Motor neuron (in vitro differentiated cells): ENCODE data around the gene TFF2. TPM values are rescaled to one million over a fixed set of nuclear protein-coding genes. Genes with fewer than 3 reads are reported as not detected.

Source experiments
- ATAC-seq, 8 experiments: fragments of 200-7000 bp; cut with Tn5 transposase; replicated peaks in 6 of 8; 2 replicates each; pipeline ENCODE4 v1.8.0; 2021; ENCODE audit warnings: mild to moderate bottlenecking in 8 of 8, moderate library complexity in 8 of 8
- H3K27ac ChIP-seq, 2 donors: fragments of 250-450 bp; sonication (Bioruptor Pico); 2 replicates each; pipeline ENCODE4 v1.9.0; 2021; ENCODE audit warnings: antibody characterized with exemption in 2 of 2, mild to moderate bottlenecking in 2 of 2, moderate library complexity in 1 of 2
- H3K4me1 ChIP-seq, 2 donors: fragments of 250-450 bp; sonication (Bioruptor Pico); replicated peaks in 1 of 2; 2 replicates each; pipeline ENCODE4 v1.6.1; 2021; ENCODE audit warnings: antibody characterized with exemption in 2 of 2, mild to moderate bottlenecking in 2 of 2, moderate library complexity in 1 of 2
- H3K4me3 ChIP-seq, 5 donors: fragments of 250-450 bp; sonication (Bioruptor Pico); 2 replicates each; pipeline ENCODE4 v1.9.0; 2021; ENCODE audit warnings: antibody characterized with exemption in 5 of 5, mild to moderate bottlenecking in 5 of 5, moderate library complexity in 4 of 5
- WGBS, 10 experiments: fragments of 450-650 bp; shearing (Covaris generic); methylation state at CpG; one replicate each; pipeline ENCODE4 v1.0.0; 2022; 5-methylcytosine and 5-hydroxymethylcytosine counted together
- in situ Hi-C, 9 experiments: fragments of 400-800 bp; cut with MboI; loops; one replicate each; pipeline ENCODE4 v1.15.0; 2021; ENCODE audit warnings: low sequenced_read_pairs in 9 of 9, low pct_unique_long_range_greater_than_20kb in 2 of 9; ENCODE audit not compliant: unreplicated experiment in 9 of 9
- total RNA-seq, 8 experiments: library from RNA; unstranded; fragments of 300-600 nt; gene quantifications; 2 replicates each; pipeline versions ENCODE4 v1.2.3 to v1.2.4, GENCODE V29; 2022

Gene TFF2
- total RNA-seq, 8 experiments from 2014 or later = not detected

DNA sequence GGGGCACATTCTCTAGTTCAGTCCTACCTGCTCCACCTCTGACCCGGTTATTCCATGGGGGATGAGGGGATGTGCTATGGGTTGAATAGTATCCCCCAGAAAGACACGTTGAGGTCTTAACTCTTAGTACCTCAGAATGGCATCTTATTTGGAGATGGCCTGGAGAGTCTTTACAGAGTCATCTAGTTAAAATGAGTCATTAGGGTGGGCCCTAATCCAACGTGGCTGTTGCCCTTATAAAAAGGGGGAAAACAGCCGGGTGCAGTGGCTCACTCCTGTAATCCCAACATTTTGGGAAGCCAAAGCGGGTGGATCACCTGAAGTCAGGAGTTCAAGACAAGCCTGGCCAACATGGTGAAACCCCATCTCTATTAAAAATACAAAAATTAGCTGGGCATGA, 39.4 kb upstream of the TFF2 start:
- 0 to 90% (median 81%) methylated on average over 1 to 5 of the region's 5 CpGs; no CpG with 5 or more reads in 3 of the 10 experiments for WGBS, 10 experiments
- ATAC-seq = no peak

DNA sequence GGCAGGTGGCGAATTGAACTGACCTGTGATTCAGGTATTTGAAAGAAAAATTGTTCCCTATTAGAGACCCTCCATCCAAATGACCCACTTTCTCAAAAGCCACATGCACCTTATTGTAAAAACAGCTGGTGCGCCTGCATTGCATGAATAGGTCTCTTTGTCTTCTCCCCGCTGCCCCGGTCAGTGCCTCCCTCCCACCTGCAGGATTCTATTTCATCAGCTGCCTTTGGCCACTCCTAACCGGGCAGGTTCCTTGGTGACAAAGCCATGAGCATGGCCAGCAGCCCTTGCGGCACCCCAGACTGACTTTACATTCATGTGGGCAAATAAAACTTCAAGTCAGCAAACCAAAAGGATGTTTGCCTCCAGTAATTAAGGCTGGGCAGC, 38.6 kb upstream of the TFF2 start:
- no peak overlapping the region for H3K27ac ChIP-seq
- no peak overlapping the region for H3K4me3 ChIP-seq
- peaks cover 23 to 25% of the 10 kb centered on the region in 2 donors for H3K4me1 ChIP-seq
- peak in 5 of 8 experiments; percentile 50 to 91 (median 54) for ATAC-seq
- in situ Hi-C loops = no loop called here
- 12 to 44% (median 28%) methylated on average over 1 to 5 of the region's 6 CpGs; no CpG with 5 or more reads in 1 of the 10 experiments for WGBS, 10 experiments

More for the DNA sequence above, 39.4 kb upstream of the TFF2 start:
- H3K27ac ChIP-seq = no peak overlapping the region
- no peak overlapping the region for H3K4me3 ChIP-seq
- in situ Hi-C loops = no loop called here
- H3K4me1 ChIP-seq = peaks cover 23 to 25% of the 10 kb centered on the region in 2 donors

DNA sequence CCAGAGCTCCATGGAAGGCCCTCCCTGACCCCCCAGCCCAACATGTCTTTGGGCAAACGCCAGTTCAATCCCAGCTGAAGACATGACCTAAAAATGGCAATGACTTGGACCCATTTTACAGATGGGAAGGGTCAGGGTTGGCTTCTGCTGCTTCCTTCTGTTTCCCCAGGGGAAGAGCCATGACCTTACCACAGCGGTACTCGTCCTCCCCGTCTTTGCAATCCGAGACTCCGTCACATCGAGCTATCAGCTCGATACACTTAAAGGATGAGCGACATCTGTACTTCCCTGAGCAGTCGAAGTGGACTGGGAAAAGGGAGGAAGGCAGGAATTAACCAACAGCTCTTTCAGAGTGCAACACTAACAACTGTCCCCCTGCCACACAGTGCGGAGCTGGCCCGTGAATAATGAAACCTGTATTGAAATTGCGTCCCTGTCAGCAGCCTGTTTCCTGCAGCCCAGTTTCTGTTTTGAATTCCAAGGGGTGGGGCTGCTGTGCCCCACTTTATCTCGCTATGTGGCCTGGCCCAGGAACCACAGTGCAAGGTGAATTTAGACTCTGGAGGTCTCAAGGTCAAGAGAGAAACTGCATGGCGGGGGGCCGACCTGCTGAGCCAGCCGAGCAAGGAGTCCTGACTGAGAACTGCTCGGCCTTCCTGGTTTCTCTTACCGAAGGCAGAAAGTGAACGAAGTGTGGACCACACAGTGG, 38.1 kb upstream of the TFF2 start:
- no peak overlapping the region for H3K4me3 ChIP-seq
- peak overlapping the region in 1 of 2 donors; percentile 4 for H3K27ac ChIP-seq
- H3K4me1 ChIP-seq = peaks cover 23 to 25% of the 10 kb centered on the region in 2 donors
- WGBS, 10 experiments = 40 to 83% (median 57%) methylated on average over 2 to 16 of the region's 20 CpGs; no CpG with 5 or more reads in 3 of the 10 experiments
- ATAC-seq = peak in 2 of 8 experiments; percentile 2 to 15
- in situ Hi-C loops = no loop called here

DNA sequence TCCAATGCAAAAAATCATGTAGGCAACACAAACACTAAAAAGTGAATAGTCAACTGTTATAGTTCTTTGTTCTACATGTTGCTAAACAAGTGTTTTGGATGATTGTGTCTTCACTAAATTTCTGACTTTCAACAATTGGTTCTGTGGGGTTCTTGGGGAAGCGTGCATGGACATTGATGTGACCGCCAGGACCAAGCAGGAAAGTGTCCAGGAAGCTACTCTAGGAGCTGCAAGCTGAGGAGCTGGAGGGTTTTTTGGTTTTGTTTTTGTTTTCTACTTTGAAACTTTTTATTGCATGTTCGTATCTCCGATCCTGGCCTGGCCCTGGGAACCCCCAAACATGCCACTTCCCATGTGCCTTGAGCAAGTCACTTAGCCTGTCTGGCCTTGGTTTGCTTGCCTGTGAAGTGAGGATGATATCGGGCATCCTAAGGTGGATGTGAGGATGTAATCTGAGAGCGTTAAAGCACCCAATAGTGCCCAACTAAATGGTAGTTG, 37.1 kb upstream of the TFF2 start:
- Histone ChIP-seq H3K4me1 (peaks cover 23 to 25% of the 10 kb centered on the region in 2 donors), H3K4me3 (no peak overlapping the region), H3K27ac (peak overlapping the region in 1 of 2 donors; percentile 21)
- 29 to 100% (median 94%) methylated on average over 1 to 6 of the region's 6 CpGs for WGBS, 10 experiments
- in situ Hi-C loops = no loop called here
- no peak for ATAC-seq

DNA sequence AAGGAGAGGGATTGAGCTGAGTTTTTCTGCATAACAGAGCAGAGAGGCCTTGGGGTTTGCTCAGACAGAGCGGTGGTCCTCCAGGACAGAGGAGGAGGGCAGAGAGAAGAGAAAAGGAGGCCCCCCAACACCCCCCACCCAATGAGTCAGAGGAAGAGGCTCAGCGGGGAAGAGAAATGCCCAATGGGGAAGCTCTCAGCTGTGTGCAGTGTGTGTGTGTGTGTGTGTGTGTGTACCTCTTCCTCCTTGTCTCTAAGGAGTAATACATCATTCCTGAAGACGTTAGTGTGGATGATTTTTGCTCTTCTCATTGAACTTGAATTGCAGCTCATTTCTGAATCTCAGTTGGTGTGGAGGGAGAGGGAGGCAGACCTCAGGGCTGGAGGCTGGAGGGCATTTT, 36.4 kb upstream of the TFF2 start:
- in situ Hi-C loops = no loop called here
- peaks cover 23 to 25% of the 10 kb centered on the region in 2 donors for H3K4me1 ChIP-seq
- 0 to 67% (median 50%) methylated on average over 1 to 3 of the region's 3 CpGs; no CpG with 5 or more reads in 5 of the 10 experiments for WGBS, 10 experiments

DNA sequence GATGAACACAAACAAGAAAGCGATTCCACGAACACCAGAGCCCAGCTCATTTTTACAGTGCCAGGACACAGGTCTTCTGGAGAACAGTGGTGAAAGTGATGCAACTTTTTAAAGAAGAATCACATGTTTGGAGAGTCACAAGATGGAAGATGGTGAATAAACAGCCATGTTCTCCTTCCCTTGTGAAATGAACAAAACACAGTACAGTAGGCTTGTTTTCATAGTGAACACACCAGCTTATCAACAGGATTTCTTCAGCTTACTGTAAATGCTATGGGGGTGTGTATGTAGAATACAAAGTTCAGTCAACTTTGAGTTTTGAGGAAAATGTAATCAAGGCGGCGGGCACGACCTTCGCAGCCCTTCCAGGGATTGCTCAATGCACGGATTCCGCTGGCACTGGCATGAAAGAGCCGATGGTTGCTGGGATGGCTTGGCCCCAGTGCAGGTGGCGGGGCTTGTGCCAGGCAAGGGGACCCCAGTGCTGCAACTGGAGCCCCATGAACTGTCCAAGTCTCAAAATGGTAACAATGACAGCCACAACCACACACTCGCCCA, 35.3 kb upstream of the TFF2 start:
- Histone ChIP-seq H3K4me1 (peaks cover 23 to 25% of the 10 kb centered on the region in 2 donors), H3K27ac (no peak overlapping the region), H3K4me3 (no peak overlapping the region)
- ATAC-seq = no peak
- 33 to 100% (median 91%) methylated on average over 1 to 11 of the region's 11 CpGs; no CpG with 5 or more reads in 2 of the 10 experiments for WGBS, 10 experiments
- in situ Hi-C loops = no loop called here

More for the DNA sequence above, 36.4 kb upstream of the TFF2 start:
- peak in 5 of 8 experiments; percentile 33 to 86 (median 81) for ATAC-seq
- peak overlapping the region in 1 of 2 donors; percentile 50 for H3K27ac ChIP-seq
- H3K4me3 ChIP-seq = no peak overlapping the region

DNA sequence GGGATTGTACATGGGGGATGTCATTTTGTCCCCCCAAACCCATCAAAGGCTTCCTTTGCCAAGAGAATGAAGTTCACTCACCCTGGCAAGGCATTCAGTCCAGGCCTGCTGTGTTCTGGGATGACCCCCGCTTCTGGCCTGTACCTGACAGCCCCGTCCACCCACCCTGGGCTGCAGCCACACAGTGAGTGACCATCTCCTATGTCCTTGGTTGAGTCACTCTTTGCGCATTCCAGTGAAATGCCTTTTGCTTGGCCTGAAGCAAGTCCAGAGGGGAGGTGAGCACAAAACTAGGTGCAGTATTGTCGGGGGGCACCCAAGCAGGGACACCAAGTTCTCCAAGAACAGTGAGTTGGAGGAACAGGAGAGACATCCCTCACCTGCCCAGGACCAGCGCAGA, 34.8 kb upstream of the TFF2 start:
- 0 to 100% (median 67%) methylated on average over 1 to 5 of the region's 5 CpGs; no CpG with 5 or more reads in 2 of the 10 experiments for WGBS, 10 experiments
- in situ Hi-C loops = no loop called here
- H3K27ac ChIP-seq = no peak overlapping the region
- no peak overlapping the region for H3K4me3 ChIP-seq
- ATAC-seq = no peak
- H3K4me1 ChIP-seq = peaks cover 23 to 25% of the 10 kb centered on the region in 2 donors

DNA sequence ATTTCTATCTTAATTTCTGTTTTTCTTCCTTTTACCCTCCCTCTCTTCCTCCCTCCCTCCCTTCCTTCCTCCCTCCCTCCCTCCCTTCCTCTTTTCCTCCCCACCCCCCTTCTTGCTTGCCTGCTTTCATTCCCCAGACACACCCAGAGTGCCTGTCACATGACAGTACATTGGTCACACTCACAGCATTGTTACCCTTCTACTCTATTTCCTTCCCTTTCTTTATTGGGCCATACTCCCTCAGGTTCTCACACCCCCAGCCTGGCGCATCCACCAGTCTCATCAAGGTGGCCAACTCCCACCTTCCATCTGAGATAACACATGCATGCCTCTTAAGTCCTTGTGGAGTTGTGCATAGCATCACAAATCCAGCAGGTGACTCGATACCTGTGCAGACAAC, 34.2 kb upstream of the TFF2 start:
- Histone ChIP-seq H3K4me1 (peaks cover 22 to 24% of the 10 kb centered on the region in 2 donors), H3K27ac (no peak overlapping the region), H3K4me3 (no peak overlapping the region)
- no peak for ATAC-seq
- in situ Hi-C loops = no loop called here
- 0 to 100% (median 40%) methylated on average over 1 of the region's 2 CpGs; no CpG with 5 or more reads in 7 of the 10 experiments for WGBS, 10 experiments

DNA sequence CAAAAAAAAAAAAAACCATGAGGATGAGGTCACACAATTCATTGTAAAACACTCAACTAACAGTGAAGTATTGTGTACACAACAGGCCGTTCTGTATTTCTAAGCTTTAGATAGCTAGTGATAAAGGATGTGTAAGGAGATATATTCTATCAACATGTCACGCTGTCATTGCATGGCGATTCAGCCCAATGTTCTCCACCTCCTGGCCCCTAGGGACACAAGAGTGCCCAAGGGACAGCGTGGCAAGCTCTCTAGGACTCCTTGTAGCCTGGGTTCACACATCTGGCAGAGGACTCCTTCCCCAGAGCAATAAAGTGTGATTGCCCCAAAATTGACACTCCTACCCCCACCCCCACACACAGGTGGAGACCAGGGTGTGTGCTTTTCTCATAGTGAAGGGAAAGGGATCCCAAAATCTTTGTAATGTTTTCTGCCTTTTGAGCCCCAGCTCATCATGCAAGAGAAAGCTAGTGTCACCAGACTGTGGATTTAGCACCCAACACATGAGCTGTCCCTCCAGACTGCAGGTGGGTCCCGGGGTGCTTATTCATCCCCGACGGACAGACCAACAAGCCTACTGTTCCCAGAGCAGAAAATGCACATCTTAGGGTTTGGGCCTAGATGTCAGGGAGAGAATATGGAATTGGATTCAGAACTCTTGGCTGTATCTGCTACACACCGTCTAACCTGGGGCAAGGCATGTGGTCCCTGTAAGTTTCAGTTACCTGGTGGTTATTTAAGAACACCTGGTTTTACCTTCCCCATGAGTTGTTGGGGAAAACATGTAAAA, 33.6 kb upstream of the TFF2 start:
- in situ Hi-C loops = no loop called here
- 11 to 93% (median 79%) methylated on average over 1 to 6 of the region's 8 CpGs; no CpG with 5 or more reads in 2 of the 10 experiments for WGBS, 10 experiments
- Histone ChIP-seq H3K4me1 (peaks cover 16 to 18% of the 10 kb centered on the region in 2 donors), H3K4me3 (no peak overlapping the region), H3K27ac (no peak overlapping the region)
- ATAC-seq = peak in 1 of 8 experiments; percentile 28

DNA sequence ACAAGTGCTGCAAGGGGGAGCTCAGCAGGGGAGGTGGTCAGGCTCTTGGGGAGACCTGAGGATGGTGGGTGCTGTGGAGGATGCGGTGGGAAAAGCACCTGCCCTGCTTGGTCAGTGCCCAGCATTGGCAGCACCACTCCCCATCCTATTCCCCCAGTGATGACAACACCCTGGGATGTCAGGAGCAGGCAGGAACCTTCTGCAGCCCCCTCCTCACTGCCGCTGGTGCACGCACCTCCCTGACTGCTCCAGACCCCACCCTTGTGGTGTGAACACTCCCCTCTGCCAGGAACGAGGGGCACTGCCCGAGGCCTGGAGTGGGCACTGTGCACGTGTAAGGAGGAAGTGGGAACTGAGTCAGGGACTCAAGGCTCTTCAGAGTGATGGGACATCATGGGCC, 32.5 kb upstream of the TFF2 start:
- in situ Hi-C loops = no loop called here
- 50 to 60% methylated on average over 1 to 2 of the region's 6 CpGs; no CpG with 5 or more reads in 8 of the 10 experiments for WGBS, 10 experiments

DNA sequence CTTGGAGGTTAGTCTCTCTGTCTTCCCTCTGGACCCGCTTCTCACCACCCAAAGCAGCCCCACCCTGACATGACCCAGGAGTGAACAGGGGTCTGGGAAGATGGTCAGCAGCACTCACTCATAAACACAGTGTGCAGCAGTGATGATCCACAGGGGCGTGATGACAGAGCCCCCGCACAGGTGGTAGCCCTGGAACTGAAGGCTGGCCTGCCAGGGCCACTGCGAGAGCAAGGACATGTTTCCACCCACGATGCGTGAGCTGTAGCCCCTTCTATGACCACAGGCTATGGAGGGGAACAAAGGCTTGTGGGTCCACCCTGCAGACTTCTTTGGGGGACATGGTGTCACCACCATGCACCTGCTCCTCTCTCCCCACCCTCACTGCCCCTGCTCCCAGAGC, 32.1 kb upstream of the TFF2 start:
- WGBS, 10 experiments = 0 to 86% (median 86%) methylated on average over 1 to 2 of the region's 6 CpGs; no CpG with 5 or more reads in 7 of the 10 experiments
- ATAC-seq = no peak
- in situ Hi-C loops = no loop called here
- peaks cover 10 to 11% of the 10 kb centered on the region in 2 donors for H3K4me1 ChIP-seq
- H3K27ac ChIP-seq = no peak overlapping the region
- H3K4me3 ChIP-seq = no peak overlapping the region

More for the DNA sequence above, 32.5 kb upstream of the TFF2 start:
- Histone ChIP-seq H3K4me3 (no peak overlapping the region), H3K27ac (no peak overlapping the region), H3K4me1 (peaks cover 10 to 13% of the 10 kb centered on the region in 2 donors)
- ATAC-seq = no peak

DNA sequence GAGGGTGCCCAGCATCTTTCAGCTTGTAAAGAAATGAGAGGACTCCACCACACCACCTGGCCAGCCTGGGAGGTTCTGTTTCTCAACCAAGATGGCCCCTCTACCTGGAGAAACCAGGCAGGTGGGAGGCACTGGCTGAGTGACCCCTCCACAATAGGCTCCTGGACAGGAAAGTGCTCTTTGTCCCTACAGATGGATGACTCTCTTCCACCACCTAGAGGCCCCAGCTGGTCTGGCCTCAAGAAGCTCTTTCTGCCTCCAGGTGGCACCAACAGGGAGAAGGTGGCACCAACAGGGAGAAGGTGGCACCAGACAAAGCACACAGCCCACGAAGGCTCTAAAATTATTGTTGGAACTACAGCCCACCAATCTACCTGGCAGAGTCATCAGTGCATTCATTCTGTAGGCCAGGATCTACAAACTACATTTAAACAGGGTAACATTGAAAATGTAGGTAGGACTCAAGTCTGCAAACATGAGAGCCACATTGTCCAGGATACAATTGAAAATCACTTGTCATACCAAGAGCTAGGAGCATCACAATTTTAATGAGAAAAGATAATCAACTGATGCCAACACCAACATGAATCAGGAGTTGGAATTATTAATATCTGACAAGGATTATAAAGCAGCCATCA, 30.7 kb upstream of the TFF2 start:
- in situ Hi-C loops = no loop called here
- no peak overlapping the region for H3K27ac ChIP-seq
- ATAC-seq = peak in 3 of 8 experiments; percentile 29 to 77 (median 54)
- H3K4me3 ChIP-seq = no peak overlapping the region
- WGBS, 10 experiments = 17 to 71% (median 50%) methylated on average over 1 of the region's 1 CpG; no CpG with 5 or more reads in 7 of the 10 experiments
- H3K4me1 ChIP-seq = no peaks in the 10 kb centered on the region
